Eye (tissue), 1 donor: ENCODE results near the gene RNF130.
A peak's percentile ranks its signal among the peaks of the same experiment; 100 is the strongest.
"Not testable (repeated sequence)": the region's sequence is repeated elsewhere in the genome, so short reads cannot be mapped to it uniquely, and the experiment has no call there.

Source experiments
- DNase-seq: peaks from one replicate; pipeline ENCODE4 v3.0.0-alpha.2; 2015

Gene RNF130

DNA sequence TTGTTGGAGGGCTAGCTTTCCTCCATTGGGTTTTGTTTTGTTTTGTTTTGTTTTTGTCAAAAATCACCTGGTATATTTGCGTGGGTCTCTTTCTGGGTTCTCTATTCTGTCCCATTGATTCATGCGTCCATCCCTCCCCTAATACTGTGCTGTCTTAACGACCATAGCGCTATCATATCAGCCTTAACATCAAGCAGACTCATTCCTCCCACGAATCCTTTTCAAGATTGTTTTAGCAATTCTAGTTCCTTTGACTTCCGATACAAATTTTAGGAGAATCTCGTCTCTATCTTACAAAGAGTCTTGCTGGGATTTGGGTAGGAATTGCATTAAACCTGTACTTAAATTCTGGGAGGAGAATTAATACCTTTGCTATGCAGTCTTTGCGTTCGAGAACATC lies 31.1 kb upstream of the RNF130 start:
- DNase-seq = no peak

DNA sequence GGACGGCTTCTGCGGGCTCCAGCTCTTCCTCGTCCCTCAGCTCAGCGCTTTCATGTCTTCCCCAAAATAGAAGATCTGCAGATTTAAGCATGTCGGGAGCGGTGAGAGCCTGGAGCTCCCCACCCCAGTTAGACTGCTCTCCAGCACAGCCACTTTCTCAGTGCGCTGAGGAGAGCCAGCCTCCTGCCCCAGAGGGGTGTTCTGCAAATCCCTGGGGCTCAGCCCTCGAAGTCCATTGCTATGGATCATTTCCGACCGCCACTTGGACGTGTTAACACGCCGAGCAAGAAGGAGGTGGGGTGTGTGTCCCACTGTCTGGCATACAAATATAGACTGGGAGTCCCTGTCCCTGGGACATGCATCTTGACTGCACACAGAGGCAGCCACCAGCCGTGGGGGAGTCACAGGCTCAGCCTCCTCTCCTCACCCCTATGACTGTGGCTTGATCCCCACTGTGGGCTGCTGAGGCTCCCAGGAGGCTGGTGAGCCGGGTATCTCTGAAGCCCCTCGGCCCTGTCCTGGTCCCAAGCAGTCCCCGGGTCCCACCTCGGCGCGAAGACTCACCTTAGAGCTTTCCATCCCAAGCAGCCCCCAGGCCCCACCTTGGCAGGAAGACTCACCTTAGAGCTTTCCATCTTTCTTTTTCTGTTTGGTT lies 30.0 kb upstream of the RNF130 start:
- DNase-seq = no peak

DNA sequence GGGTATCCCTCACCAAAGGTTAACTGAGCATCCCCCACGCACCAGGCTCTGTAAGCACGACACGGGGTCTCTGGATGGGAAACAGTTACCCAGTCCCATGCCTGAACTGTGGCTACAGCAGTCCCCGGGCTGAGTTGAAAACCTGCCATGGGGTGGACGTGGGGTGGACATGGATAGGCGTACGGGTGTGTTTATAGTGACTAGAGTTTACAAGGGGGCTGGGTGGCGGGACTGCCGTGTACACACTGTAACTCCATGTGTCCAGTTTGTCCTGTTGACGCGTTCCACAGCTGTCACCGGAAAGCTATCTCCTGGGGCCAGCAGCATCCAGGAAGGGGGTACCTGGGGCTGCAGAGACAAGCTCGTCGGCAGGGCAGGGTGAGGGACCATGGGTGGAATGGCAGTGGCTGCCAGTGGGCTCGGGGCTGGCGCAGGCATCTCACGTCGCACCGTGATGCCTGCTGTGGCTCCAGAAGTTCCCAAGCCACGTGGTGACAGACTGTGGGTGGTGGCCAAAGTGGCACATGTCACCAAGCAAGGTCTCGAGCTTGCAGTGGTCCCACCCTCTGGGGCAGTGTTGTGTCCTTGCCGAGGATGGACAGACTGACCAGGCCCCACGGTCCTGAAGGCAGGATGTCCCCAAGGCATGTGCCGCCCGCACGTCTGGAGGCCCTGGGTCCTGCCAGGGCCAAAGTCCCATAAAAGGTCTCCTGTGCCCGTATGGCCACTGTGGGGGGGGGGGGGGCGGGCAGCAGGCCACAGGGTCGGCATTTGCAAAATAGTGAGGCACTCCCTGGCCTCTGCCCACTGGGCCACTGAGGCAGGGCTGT lies 29.3 kb upstream of the RNF130 start:
- no peak for DNase-seq

DNA sequence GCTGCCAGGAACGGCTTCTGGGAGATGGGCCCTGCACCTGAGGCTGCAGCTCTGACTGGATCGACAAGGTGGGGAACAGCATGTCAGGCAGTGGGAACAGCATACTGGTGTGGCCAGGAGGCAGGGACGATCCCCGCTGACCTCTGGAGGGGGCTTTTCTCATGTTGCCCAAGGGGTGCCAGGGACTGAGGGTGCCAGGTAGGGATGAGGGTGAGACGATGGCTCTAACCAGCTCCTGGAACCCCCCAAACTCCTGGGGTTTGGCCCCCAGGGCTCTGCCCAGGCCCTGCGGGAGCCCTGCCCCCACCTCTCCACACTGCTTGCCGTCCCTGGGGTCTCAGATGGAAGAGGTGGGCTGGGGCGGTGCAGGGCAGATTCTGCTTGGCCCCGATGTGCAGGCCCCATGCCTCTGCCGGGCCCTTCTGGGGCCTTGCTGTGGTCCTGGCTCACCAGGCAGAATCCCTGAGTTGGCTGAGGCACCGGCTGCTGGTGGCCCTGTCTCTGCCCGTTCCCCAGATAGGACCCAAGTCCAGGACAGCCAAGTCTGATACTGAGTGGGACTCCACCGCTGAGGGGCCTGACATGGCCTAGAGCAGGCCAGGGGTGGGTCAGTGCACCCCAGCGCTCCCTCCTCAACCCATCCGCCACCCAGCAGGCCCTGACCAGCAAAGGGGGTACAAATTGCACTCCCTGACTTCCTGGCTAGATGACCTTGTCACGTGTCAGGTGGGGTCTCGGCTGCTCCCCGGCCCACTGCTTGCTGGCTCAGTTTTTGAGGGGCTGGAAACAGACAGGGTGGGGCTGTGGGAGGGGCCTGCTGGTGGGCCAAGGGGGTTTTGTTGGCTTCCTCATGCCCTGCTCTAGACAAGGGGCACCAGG lies 28.4 kb upstream of the RNF130 start:
- no peak for DNase-seq

DNA sequence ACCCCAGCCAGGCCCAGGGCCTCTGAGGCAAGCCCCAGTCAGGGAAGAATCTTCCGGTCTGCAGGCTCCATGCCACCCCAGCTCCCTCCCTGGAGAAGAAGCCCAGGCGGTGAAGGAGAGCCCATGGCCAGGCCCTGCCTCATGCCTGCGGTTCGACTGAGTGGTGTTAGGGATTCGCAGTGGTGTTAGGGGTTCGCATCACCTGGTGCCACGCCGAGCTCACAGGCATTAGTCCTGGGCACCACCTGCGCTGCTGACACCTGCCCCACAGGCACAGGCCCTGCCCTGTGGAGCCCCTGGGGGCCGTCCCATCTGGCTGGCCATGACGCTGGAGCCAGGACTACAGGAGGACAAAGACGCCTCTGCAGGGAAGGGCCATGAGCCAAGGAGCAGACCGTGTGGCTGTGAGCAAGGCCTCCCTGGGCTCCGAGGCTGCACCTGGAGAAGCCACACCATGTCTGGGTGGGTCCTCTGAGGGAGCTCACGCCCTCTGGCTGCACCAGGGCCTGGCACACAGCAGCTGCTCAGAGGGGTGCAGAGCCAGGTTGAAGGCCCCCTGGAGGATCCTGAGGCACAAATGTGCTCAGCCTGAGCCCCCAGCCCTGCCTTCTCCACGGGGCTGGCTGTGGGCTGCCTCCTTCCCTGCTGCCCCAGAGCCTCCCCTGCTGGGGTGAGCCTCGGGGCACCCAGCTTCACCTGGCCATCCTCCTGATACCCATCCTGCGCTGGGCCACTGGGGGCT lies 27.6 kb upstream of the RNF130 start:
- DNase-seq = no peak

DNA sequence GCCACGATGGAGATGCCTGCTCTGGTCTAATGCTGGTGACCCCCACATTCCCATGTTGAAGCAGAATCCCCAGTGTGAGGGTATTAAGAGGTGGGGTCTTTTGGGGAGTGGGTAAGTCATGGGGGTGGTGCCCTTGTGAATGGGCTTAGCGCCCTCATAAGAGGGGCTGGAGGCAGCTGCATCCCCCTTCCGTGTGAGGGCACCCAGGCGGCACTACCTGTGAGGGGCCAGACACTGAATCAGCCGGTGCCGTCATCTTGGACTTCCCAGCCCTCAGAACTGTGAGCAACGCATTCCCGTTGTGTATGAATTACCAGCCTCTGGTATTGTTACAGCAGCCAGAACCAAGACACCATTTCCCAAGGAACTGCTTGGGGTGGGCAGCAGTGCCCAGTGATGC lies 27.0 kb upstream of the RNF130 start:
- DNase-seq = no peak

DNA sequence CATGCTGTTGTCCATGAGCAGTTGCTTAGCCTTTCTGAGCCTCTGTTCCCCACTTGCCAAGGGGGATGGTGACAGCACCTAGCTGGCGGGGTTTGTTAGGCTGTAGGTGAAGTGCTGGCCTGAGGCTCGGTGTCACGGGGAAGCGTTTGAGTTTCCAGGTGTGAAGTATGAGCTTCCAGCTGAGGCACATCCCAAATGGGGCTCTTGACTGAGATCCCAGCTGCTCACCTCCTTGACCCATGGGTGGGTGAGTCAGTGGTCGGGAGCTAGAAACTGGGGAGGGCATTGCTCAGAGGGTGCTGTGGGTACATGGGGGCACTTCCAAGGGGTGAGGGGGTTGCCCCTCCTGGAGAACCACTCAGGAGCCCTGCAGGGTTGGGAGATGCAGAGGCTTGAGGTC lies 26.4 kb upstream of the RNF130 start:
- DNase-seq = no peak

DNA sequence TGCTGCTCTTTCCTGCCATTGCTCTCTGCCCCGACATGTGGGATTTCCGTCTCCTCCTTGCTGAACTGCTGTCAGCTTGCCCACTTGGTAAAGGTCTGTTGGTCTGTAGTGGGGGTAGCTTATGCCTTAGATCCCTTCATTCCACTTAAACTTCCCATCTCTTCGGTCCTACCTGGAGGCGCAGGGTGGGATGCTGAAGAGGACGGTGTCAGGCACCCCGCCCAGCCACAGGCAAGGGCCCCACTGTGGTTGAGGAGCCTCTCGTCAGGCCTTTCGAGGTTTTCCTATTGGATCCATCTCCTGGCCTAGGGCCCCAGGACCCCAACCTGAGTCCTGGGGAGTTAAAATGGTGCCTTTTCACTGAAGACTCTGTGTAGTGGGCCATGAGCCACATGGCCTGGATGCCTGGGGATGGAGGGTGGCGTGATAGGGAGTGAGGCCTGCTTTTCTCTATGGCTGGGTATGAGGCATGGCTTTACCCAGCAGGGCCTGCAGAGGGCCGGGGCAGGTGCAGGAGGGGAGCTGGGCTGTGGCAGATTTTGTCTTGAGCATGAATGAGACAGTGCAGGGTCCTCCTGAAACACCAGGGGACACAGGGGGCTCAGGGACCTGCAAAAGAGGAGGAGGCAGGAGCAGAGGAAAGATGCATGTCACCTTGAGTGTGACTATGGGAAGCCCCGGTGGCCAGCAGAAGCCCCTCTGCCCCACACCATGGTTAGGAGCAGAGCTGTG lies 25.8 kb upstream of the RNF130 start:
- DNase-seq = no peak

DNA sequence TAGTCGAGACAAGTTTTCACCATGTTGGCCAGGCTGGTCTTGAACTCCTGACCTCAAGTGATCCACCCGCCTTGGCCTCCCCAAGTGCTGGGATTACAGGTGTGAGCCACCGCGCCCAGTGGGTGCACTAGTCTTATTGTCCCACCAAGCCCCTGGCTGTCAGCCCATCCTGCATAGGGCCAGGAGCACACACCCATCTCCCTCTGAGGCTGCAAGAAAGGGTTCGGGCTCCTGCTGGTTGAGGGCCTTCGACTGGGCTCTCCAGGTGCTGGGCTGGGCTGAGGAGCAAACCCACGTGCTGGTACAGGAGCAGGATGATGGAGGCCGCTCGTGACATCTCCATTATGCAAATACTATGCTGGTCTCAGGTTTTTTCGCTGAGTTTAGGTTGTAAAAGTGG lies 25.1 kb upstream of the RNF130 start:
- no peak for DNase-seq

DNA sequence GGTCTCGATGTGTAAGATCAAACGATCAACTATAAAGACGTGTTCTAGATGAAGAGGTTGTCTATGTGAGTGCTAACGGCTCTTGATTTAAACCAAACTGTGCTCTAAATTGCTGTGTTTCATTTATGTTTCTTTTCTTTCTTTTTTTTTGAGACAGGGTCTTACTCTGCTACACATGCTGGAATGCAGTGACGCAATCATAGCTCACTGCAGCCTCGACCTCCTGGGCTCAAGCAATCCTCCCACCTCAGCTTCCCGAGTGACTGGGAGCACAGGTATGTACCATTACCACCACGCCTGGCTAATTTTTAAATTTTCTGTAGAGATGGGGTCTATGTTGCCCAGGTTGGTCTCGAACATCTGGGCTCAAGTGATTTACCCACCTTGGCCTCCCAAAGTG lies 24.0 kb upstream of the RNF130 start:
- DNase-seq = no peak

DNA sequence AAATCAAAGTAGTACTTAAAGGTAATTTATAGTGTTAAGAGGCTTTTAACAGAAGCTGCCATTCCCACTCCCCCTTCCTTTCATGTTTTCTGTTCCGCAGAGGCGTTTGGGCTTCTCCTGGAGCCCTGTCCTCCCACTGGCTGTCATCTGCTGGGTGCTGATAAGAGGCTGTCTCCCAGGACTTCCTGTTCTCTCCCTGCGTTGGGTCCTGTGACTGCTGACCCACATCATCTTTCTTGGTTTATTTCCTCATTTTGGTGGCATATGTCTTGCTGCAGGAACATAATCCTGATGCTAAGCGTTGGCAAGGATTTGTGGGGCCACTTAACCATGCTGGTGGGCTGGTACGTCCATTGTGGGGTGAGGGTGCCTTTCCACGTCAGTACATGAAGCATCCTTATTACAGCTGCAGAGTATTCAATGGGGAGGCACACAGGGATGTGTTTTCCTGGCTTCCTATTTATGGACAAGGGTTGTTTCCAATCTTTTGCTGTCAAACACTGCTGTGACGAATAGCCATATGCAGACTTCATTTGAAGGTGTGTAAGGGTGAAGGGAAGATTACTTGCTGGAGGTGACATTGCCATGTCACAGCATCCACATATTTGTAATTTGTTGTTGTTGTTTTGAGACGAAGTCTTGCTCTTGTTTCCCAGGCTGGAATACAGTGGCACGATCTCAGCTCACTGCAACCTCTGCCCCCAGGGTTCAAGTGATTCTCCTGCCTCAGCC lies 22.3 kb upstream of the RNF130 start:
- no peak for DNase-seq

DNA sequence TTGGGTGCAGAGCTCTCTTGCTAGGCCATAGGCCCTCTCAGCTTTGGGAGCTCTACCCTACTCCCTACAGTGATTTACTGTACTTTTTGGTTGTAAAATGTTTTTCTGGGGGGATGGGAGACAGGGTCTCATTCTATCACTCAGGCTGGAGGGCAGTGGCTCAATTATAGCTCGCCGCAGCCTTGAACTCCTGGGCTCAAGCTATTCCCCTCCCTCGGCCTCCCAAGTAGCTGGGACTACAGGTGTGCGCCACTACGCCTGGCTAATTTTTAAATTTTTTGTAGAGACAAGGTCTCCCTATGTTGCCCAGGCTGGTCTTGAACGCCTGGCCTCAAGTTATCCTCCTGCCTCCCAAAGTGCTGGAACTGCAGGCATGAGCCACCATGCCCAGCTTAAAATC lies 21.7 kb upstream of the RNF130 start:
- DNase-seq = no peak

DNA sequence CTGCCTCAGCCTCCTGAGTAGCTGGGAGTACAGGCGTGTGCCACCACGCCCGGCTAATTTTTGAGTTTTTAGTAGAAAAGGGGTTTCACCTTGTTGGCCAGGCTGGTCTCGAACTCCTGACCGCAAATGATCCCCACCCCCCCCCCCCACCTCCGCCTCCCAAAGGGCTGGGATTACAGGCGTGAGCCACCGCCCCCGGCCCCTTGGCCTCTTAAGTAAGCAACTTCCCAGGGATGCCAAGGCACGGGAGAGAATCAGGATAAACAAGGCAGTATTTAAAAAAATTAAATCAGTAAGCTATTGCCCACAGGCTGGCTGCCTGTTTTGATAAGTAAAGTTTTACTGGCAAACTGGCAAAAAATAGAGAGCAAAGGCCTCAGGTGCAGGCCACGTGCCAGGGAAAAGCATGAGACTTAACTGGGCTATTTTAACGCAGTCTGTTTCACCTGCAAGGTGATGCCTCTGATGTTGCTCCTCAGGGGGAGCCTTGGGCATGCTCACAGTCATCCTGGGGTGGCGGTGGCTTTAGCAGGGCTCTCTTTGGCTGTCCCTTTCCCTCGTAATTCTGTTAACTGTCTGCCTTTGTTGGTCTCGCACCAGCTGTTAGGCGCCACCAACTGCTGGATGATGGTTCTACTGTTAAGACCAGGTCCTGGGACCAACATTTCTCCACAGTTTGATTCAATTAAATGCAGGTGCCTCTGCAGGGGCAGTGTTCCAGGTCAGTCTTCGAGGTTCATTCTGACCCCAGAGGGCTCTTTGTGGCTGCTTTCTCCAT lies 19.4 kb upstream of the RNF130 start:
- DNase-seq = peak; percentile 75

DNA sequence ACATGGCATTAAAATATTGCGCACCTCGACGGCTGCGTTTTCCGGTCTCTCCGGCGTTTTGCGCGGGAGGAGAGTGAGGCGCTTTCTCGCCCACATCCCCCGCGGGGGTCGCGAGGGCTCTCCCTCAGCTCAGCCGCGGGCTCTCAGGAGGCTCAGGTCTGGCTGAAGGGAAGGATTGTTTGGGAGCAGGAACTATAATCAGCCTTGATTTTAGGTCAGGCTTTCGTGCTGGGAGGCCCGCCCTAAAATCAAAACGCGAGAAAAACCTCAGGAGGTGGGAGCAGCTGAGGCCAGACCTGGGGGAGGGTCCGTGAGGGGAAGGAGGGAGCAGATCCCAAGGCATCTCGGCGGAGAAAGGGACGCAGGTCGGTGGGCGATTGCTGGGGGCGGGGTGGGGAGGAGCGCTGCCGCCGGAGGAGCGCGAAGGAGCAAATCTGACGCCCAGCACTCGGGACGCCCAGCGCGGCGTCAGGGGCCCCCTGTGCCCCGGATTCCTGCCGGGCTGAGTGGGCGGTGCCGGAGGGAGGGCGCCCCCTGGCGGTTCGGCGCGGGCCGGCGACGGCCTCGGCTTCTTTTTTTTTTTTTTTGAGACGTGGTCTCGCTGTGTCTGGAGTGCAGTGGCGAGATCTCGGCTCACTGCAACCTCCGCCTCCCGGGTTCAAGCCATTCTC lies 18.7 kb upstream of the RNF130 start:
- peak; percentile 95 for DNase-seq

DNA sequence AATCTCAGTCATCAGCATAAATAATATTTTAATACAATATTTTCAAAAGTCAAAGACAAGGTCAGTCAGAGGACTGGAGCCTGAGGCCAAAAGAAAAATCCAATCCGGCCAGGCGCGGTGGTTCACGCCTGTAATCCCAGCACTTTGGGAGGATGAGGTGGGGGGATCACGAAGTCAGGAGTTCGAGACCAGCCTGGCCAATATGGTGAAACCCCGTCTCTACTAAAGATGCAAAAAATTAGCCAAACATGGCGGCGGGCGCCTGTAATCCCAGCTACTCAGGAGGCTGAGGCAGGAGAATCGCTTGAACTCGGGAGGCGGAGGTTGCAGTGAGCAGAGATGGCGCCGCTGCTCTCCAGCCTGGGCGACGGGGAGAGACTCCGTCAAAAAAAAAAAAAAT lies 18.1 kb upstream of the RNF130 start:
- not testable (repeated sequence) for DNase-seq

DNA sequence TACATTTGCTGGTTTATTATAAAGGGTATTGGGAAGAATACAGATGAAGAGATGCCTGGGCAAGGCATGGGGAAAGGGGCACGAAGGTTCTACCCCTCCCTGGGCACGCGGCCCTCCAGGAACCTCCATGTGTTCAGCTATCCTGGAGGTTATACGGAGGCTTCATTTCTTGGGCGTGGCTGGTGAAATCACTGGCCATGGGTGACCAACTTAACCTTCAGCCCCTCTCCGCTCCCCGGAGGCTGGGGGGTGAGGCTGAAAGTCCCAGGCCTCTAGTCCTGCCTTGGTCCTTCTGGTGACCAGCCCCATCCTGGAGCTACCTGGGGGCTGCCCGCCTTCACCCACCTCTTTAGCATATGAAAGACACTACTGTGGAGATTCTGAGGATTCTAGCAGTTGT lies 17.0 kb upstream of the RNF130 start:
- DNase-seq = no peak

DNA sequence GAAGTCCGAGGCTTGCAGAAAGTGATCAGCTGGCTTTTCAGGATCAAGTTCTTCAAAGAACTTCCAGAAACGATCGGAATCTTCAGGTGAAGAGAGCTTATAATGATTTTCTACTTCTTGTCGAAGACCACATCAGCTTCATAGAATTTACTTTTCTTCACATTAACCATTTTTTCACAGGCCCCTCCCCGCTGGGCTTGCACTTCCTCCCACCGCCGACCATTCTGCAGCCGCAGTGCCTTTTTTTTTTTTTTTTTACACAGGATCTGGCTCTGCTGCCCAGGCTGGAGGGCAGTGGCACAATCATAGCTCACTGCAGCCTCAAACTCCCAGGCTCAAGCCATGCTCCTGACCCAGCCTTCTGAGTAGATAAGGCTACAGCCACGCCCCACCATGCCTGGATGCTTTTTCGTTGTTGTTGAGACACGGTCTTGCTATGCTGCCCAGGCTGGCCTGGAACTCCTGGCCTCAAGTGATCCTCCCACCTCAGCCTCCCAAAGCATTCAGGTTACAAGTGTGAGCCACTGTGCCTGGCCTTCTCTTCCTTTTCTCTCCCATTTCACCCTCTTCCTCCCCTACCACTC lies 15.3 kb upstream of the RNF130 start:
- no peak for DNase-seq

DNA sequence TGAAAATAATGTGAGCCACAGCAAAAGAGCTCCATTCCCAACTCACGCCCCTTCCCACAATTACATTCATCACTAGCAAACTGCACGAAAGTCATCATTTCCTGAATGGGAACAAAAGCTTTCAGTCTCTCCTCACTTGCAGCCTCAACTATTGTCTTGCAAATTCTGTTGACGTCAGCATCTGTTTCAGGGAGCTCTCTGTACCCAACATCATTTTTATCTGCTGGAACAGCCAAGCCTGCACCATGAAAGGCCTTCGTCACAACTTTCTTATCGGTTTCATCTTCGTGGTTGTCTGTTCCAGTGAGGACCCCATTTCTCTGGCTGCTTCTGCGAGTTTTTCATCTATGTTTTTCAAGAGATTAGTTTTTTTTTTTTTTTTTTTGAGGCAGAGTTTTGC lies 14.3 kb upstream of the RNF130 start:
- peak; percentile 41 for DNase-seq
